ENCODE data around the gene TNFRSF17. TPM values are rescaled to one million over a fixed set of nuclear protein-coding genes. Genes with fewer than 3 reads are reported as not detected.
"Not testable (repeated sequence)": the region's sequence is repeated elsewhere in the genome, so short reads cannot be mapped to it uniquely, and the experiment has no call there.

The TNFRSF17 gene
- not detected for total RNA-seq

GRCh38 chr16:11964761-11965551 lies at the start of gene TNFRSF17:
TSS of gene TNFRSF17 (plus strand) at chr16:11965210. CDS start at chr16:11965325, 115 bp downstream.
- POLR2A ChIA-PET = no interaction called here
- no peak for DNase-seq
- Mint-ChIP-seq H3K4me1 (no peaks in the 10 kb centered on the region), H3K27me3 (no peaks in the 10 kb centered on the region), H3K27ac (no peak within 1 kb of the TSS), H3K36me3 (ENCODE audit: low read depth) (no peaks in the 10 kb centered on the region), H3K4me3 (no peak within 1 kb of the TSS), H3K9me3 (no peaks in the 10 kb centered on the region)
- CTCF ChIA-PET = interaction anchor here (1.3 kb wide), 1 partner anchor 34 kb away, joined by 4 read pairs; no protein-coding TSS in a partner anchor

GRCh38 chr16:11915644-11916523 lies 49.1 kb upstream of the TNFRSF17 start, which contains the start of gene GSPT1:
TSS of gene GSPT1 (minus strand) at chr16:11915956. CDS start at chr16:11915720, 236 bp downstream.
- CTCF ChIA-PET = interaction anchor here (1.7 kb wide), 1 partner anchor 118 kb away, joined by 6 read pairs; the partner anchor contains the start of gene ZC3H7A
- H3K4me1 Mint-ChIP-seq = peaks cover 32% of the 10 kb centered on the region
- POLR2A ChIA-PET = interaction anchor here (0.6 kb wide), 1 partner anchor 642 kb away, joined by 5 read pairs; no protein-coding TSS in a partner anchor
- H3K36me3 Mint-ChIP-seq (ENCODE audit: low read depth) = peaks cover 22% of the 10 kb centered on the region
- H3K27me3 Mint-ChIP-seq = peaks cover 7% of the 10 kb centered on the region
- peak within 1 kb of the TSS; percentile 88 for H3K4me3 Mint-ChIP-seq
- H3K27ac Mint-ChIP-seq = peak within 1 kb of the TSS; percentile 97
- peak; percentile 100 for DNase-seq
- H3K9me3 Mint-ChIP-seq = no peaks in the 10 kb centered on the region

DNA sequence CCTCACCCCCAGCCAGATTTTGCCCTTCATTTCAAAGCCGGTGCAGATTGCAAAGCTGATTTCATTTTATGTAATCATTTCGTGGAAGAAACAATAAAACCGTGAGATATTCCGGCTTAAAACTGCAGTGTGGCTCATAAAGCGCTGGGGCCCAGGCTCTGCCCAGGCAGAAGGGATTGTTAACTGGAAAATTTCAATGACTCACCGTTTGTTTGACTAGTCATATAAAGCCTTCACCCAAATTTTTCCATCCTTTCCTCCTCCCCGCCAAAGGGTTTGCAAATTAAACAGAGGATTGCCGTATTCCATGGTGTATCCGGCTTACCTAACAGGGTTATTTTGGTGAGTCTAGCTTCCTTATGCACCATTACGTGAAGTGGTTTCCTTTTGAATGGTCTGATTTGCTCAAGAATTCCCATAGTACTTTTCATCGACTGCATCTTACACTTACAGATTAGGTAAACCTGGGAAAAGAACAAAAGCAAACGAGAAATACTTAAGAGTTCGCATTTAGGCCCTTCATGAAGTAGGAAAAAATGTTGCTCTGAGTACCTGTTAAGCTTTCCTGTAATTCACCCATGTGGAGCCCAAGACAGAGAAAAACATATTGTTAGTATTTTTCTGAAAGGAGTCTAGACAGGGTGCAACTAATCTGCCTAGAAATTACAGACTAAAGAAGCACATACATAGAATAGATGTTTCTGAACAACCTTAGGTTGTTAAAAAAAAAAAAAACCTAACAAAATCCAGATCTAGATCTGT lies 48.3 kb upstream of the TNFRSF17 start:
- H3K36me3 Mint-ChIP-seq (ENCODE audit: low read depth) = peaks cover 22% of the 10 kb centered on the region
- peaks cover 7% of the 10 kb centered on the region for H3K27me3 Mint-ChIP-seq
- H3K27ac Mint-ChIP-seq = peak overlapping the region; percentile 94
- ChIA-PET POLR2A (no interaction called here), CTCF (interaction anchor here (1.7 kb wide), 1 partner anchor 119 kb away, joined by 6 read pairs; the partner anchor contains the start of gene ZC3H7A)
- H3K9me3 Mint-ChIP-seq = no peaks in the 10 kb centered on the region
- peaks cover 28% of the 10 kb centered on the region for H3K4me1 Mint-ChIP-seq
- DNase-seq = no peak
- peak overlapping the region; percentile 88 for H3K4me3 Mint-ChIP-seq

GRCh38 chr16:11924046-11924445 lies 41.0 kb upstream of the TNFRSF17 start:
- POLR2A ChIA-PET; DNase-seq; H3K27me3 Mint-ChIP-seq; H3K36me3 Mint-ChIP-seq (ENCODE audit: low read depth); H3K4me3 Mint-ChIP-seq; H3K9me3 Mint-ChIP-seq; H3K4me1 Mint-ChIP-seq; CTCF ChIA-PET; H3K27ac Mint-ChIP-seq: not testable (repeated sequence)

DNA sequence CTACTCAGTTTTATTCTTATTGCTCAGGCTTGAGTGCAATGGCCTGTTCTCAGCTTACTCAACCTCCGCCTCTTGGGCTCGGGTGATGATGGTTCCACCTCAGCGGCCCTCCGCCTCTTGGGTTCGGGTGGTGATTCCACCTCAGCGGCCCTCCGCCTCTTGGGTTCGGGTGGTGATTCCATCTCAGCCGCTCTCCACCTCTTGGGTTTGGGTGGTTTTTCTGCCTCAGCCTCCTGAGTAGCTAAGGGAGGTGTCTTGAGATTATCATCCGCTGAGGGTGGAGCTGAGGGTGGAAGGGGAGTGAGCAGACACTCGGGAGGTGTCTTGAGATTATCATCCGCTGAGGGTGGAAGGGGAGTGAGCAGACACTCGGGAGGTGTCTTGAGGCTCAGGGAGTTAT lies 37.7 kb upstream of the TNFRSF17 start:
- H3K36me3 Mint-ChIP-seq (ENCODE audit: low read depth); H3K9me3 Mint-ChIP-seq; H3K4me1 Mint-ChIP-seq; H3K27me3 Mint-ChIP-seq; DNase-seq; H3K4me3 Mint-ChIP-seq; POLR2A ChIA-PET; CTCF ChIA-PET; H3K27ac Mint-ChIP-seq: not testable (repeated sequence)

GRCh38 chr16:11941945-11942344 lies 23.1 kb upstream of the TNFRSF17 start, which contains the start of gene NPIPB2:
TSS of gene NPIPB2 (minus strand) at chr16:11942045. CDS start at chr16:11942045, 0 bp downstream.
- H3K36me3 Mint-ChIP-seq (ENCODE audit: low read depth); POLR2A ChIA-PET; DNase-seq; H3K4me3 Mint-ChIP-seq; CTCF ChIA-PET; H3K27me3 Mint-ChIP-seq; H3K27ac Mint-ChIP-seq; H3K4me1 Mint-ChIP-seq; H3K9me3 Mint-ChIP-seq: not testable (repeated sequence)

- Mint-ChIP-seq H3K27me3 (no peaks in the 10 kb centered on the region), H3K4me3 (no peak overlapping the region), H3K9me3 (no peaks in the 10 kb centered on the region), H3K4me1 (no peaks in the 10 kb centered on the region), H3K27ac (no peak overlapping the region), H3K36me3 (ENCODE audit: low read depth) (no peaks in the 10 kb centered on the region)
- DNase-seq = no peak
- CTCF ChIA-PET = interaction anchor here (1.1 kb wide), 1 partner anchor 41 kb away, joined by 3 read pairs; no protein-coding TSS in a partner anchor
- POLR2A ChIA-PET = no interaction called here
Measured at GRCh38 chr16:11946433-11946832, 18.6 kb upstream of the TNFRSF17 start.

DNA sequence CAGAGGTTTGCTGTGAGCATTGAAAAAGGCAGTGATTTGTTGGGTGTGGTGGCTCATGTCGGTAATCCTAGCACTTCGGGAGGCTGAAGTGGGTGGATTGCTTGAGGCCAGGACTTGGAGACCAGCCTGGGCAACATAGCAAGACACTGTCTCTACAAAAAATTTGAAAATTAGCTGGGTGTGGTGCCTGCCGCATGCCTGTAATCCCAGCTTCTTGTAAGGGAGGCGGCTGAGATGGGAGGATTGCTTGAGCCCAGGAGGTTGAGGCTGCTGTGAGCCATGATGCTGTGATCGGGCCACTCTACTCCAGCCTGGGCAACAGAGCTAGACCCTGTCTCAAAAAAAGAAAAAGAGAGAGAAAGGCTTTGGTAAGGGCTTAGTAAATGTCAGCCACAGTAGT lies 16.2 kb upstream of the TNFRSF17 start:
- Mint-ChIP-seq H3K36me3 (ENCODE audit: low read depth) (no peaks in the 10 kb centered on the region), H3K27me3 (no peaks in the 10 kb centered on the region), H3K4me1 (no peaks in the 10 kb centered on the region), H3K27ac (no peak overlapping the region), H3K9me3 (no peaks in the 10 kb centered on the region), H3K4me3 (no peak overlapping the region)
- DNase-seq = no peak
- ChIA-PET POLR2A (interaction anchor here (0.5 kb wide), 1 partner anchor 131 kb away, joined by 3 read pairs; no protein-coding TSS in a partner anchor), CTCF (interaction anchor here (0.7 to 0.9 kb wide), 3 partner anchors 20 to 132 kb away, joined by 3 to 4 read pairs (median 3); no protein-coding TSS in a partner anchor)

- POLR2A ChIA-PET = interaction anchor here (0.5 kb wide), 1 partner anchor 130 kb away, joined by 3 read pairs; no protein-coding TSS in a partner anchor
Measured at GRCh38 chr16:11949527-11949926, 15.5 kb upstream of the TNFRSF17 start.

DNA sequence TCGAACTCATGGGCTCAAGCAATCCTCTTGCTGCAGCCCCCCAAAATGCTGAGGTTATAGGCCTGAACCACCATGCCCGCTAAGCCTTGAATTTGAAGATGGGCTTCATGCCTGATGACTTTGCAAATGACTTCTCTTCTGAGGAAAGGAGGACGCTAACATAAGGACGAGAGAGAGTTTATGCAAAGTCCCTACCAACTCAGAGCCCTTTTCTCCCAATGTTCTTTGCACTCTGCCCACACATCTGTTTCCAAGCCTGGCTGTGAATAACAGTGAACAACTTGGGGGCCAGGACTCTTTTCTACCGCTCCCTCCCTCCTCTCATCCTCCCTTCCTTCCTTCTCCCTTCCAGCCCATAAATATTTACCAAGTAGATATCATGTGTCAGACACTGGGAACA lies 14.6 kb upstream of the TNFRSF17 start:
- Mint-ChIP-seq H3K36me3 (ENCODE audit: low read depth) (no peaks in the 10 kb centered on the region), H3K4me1 (no peaks in the 10 kb centered on the region), H3K27ac (no peak overlapping the region), H3K4me3 (no peak overlapping the region), H3K9me3 (no peaks in the 10 kb centered on the region), H3K27me3 (no peaks in the 10 kb centered on the region)
- ChIA-PET POLR2A (no interaction called here), CTCF (no interaction called here)
- DNase-seq = no peak

More at GRCh38 chr16:11949527-11949926, 15.5 kb upstream of the TNFRSF17 start:
- Mint-ChIP-seq H3K27ac (no peak overlapping the region), H3K4me1 (no peaks in the 10 kb centered on the region), H3K4me3 (no peak overlapping the region), H3K36me3 (ENCODE audit: low read depth) (no peaks in the 10 kb centered on the region), H3K9me3 (no peaks in the 10 kb centered on the region), H3K27me3 (no peaks in the 10 kb centered on the region)
- CTCF ChIA-PET = interaction anchor here (0.9 kb wide), 1 partner anchor 118 kb away, joined by 3 read pairs; no protein-coding TSS in a partner anchor
- peak; percentile 22 for DNase-seq

GRCh38 chr16:11953576-11953975 lies 11.4 kb upstream of the TNFRSF17 start:
- H3K4me1 Mint-ChIP-seq; H3K27me3 Mint-ChIP-seq; H3K4me3 Mint-ChIP-seq; H3K36me3 Mint-ChIP-seq (ENCODE audit: low read depth); H3K27ac Mint-ChIP-seq; CTCF ChIA-PET; H3K9me3 Mint-ChIP-seq; POLR2A ChIA-PET; DNase-seq: not testable (repeated sequence)

GRCh38 chr16:11955713-11956123 lies 9.3 kb upstream of the TNFRSF17 start:
- Mint-ChIP-seq H3K27me3 (no peaks in the 10 kb centered on the region), H3K27ac (no peak overlapping the region), H3K9me3 (no peaks in the 10 kb centered on the region), H3K36me3 (ENCODE audit: low read depth) (no peaks in the 10 kb centered on the region), H3K4me1 (no peaks in the 10 kb centered on the region), H3K4me3 (no peak overlapping the region)
- CTCF ChIA-PET = no interaction called here
- POLR2A ChIA-PET = no interaction called here
- no peak for DNase-seq
